Esophagus squamous epithelium (tissue), 5 donors: ENCODE results near the gene DMRTB1. TPM values are rescaled to one million over a fixed set of nuclear protein-coding genes. Genes with fewer than 3 reads are reported as not detected.

Experiments
- DNase-seq: peaks from one replicate; lab custom pipeline; 2025; lab: John Stamatoyannopoulos, UW
- H3K27ac ChIP-seq, 4 donors: fragments of 200-600 bp; sonication (generic); one replicate each; pipeline ENCODE4 v1.5.1; 2016 to 2019; ENCODE audit warnings: mild to moderate bottlenecking in 1 of 4
- H3K27me3 ChIP-seq, 4 donors: fragments of 200-600 bp; sonication (generic); 1 replicate in 3 of 4; 2 replicates in 1 of 4; pipeline versions ENCODE4 v1.5.1 to v1.6.0; 2017 to 2021; ENCODE audit warnings: antibody characterized with exemption in 1 of 4
- H3K36me3 ChIP-seq, 3 donors: fragments of 200-600 bp; sonication (generic); one replicate each; pipeline ENCODE4 v1.5.1; 2016 to 2019
- H3K4me1 ChIP-seq, 3 donors: fragments of 200-600 bp; sonication (generic); one replicate each; pipeline ENCODE4 v1.5.1; 2017 to 2019
- H3K4me3 ChIP-seq, 4 donors: fragments of 200-600 bp; sonication (generic); 1 replicate in 3 of 4; 2 replicates in 1 of 4; pipeline ENCODE4 v1.5.1; 2016 to 2019; ENCODE audit warnings: mild to moderate bottlenecking in 2 of 4, moderate library complexity in 1 of 4
- H3K9me3 ChIP-seq, 3 donors: fragments of 200-600 bp; sonication (generic); one replicate each; pipeline ENCODE4 v1.5.1; 2016 to 2019
- CTCF ChIP-seq, 6 experiments: fragments of 450-650 bp in 4 of 6; fragments of 200-600 bp in 2 of 6; sonication (generic) in 2 of 6; IDR thresholded peaks; one replicate each; pipeline ENCODE4 v1.5.1; 2016 to 2019; ENCODE audit warnings: antibody characterized with exemption in 6 of 6, mild to moderate bottlenecking in 4 of 6, moderate library complexity in 4 of 6
- POLR2A ChIP-seq, 4 donors: fragments of 450-650 bp; IDR thresholded peaks; one replicate each; pipeline ENCODE4 v1.6.1; 2017; ENCODE audit warnings: antibody characterized with exemption in 4 of 4, mild to moderate bottlenecking in 4 of 4, moderate library complexity in 3 of 4
- whole genome bisulfite sequencing, 2 donors: methylation state at CpG; one replicate each; pipeline ENCODE4 v1.1.5; 2018; 5-methylcytosine and 5-hydroxymethylcytosine counted together
- intact Hi-C: fragments of 100-400 bp; cut with DNase I; formaldehyde crosslinking; loops from one replicate; pipeline ENCODE4 v1.15.0; 2022
- total RNA-seq, 4 donors: library from RNA; depleted of rRNA; stranded (reverse); fragments of >200 nt; gene quantifications; one replicate each; pipeline ENCODE4 v1.1.0, GENCODE V29; 2016
- donor health status: DM: yes; HTN: yes; CAD: no.

Gene DMRTB1
- total RNA-seq, 4 donors from 2014 or later = not detected

GRCh38 chr1:53463961-53464899 is 5.0 kb downstream of the DMRTB1 start:
- no peak for TF ChIP-seq CTCF (IDR thresholded peaks at IDR 0.05)
- no peak for TF ChIP-seq POLR2A (IDR thresholded peaks at IDR 0.05)
- no peaks in the 10 kb centered on the region for H3K9me3 ChIP-seq
- H3K36me3 ChIP-seq = no peaks in the 10 kb centered on the region
- no peak overlapping the region for H3K4me3 ChIP-seq
- WGBS, 2 donors = 85 to 88% methylated on average over 6 to 22 of the region's 24 CpGs
- H3K27ac ChIP-seq = no peak overlapping the region
- H3K4me1 ChIP-seq = no peaks in the 10 kb centered on the region
- intact Hi-C loops = no loop called here
- DNase-seq = no peak
- peaks cover 0 to 11% (median 0%) of the 10 kb centered on the region in 4 donors for H3K27me3 ChIP-seq

DNA sequence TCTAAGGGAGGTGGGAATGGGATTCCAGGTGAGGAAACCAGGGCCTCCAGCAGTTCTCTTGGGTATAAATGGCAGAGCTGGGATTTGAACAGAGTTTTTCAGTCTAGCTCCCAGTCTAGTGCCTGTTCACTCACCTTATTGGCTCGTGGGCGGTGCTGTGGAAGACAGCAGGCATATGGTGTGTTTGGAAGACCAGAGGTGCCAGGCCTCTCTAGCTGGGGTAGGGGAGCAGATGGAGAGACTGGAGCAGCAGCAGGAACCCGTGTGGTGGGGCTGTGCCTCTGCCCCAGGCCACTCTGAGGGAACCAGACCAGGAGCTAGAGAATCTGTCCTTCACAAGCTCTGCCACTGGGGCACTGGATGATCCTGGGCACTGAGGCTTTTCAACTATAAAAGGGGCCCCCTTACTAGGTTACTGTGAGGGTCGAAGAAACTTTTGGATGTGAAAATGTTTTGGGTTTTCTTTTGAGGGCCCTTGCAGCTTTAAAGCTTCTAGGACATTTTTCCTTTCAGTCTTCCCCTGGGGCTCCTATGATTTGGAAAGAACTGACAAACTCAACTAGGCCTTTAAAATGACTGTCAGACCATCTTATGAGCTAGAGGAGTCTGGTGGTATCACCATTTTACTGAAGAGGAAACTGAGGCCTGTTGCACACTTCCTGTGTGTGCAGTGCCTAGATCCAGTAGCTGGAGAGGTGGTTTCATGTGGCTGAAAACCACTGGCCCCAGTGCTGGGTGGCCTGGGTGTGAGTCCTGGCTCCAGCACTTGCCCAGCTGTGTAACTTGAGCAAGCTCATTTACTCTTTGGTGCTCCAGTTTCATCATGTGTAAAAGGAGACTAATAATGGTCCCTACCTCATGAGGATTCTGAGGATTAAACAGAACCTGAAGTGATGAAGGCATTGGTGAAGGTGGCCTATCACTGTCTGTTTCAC is 6.1 kb downstream of the DMRTB1 start:
- TF ChIP-seq CTCF (IDR thresholded peaks at IDR 0.05) (no peak), POLR2A (IDR thresholded peaks at IDR 0.05) (no peak)
- no peak for DNase-seq
- no peaks in the 10 kb centered on the region for H3K9me3 ChIP-seq
- H3K4me3 ChIP-seq = no peak overlapping the region
- H3K27me3 ChIP-seq = peaks cover 0 to 11% (median 0%) of the 10 kb centered on the region in 4 donors
- WGBS, 2 donors = 57 to 95% methylated on average over 2 to 3 of the region's 4 CpGs
- peaks cover 0 to 6% (median 0%) of the 10 kb centered on the region in 3 donors for H3K4me1 ChIP-seq
- H3K27ac ChIP-seq = no peak overlapping the region
- no peaks in the 10 kb centered on the region for H3K36me3 ChIP-seq
- intact Hi-C loops = no loop called here

- intact Hi-C loops = no loop called here
- TF ChIP-seq CTCF (IDR thresholded peaks at IDR 0.05) (no peak), POLR2A (IDR thresholded peaks at IDR 0.05) (no peak)
Observed at GRCh38 chr1:53467391-53467790, 8.2 kb downstream of the DMRTB1 start.

DNA sequence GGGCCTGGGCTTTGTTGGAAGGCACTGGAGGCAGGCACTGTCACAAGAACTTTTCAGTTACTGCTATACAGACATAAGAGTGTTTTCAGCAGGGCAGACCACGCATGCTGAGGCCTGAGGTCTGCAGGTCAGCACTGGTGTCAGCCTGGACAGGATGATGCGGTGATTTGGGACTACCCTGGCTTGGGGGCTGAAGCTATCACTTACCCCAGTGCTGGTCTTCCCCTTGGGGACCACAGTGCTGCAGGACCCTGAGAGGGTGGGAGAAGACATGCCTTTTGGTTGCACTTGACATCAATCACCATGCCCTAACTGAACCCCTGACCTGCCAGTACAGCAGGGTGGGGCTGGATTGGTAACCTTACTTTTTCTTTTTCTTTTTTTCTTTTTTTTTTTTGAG is 9.2 kb downstream of the DMRTB1 start:
- intact Hi-C loops = no loop called here
- TF ChIP-seq CTCF (IDR thresholded peaks at IDR 0.05) = no peak
- TF ChIP-seq POLR2A (IDR thresholded peaks at IDR 0.05) = no peak
- H3K27ac ChIP-seq = no peak overlapping the region
- no peak for DNase-seq
- H3K4me3 ChIP-seq = no peak overlapping the region
- H3K4me1 ChIP-seq = peaks cover 0 to 11% (median 0%) of the 10 kb centered on the region in 3 donors
- peaks cover 0 to 1% (median 0%) of the 10 kb centered on the region in 4 donors for H3K27me3 ChIP-seq
- WGBS, 2 donors = 63% methylated on average over 2 of the region's 2 CpGs; no CpG with 5 or more reads in 1 of the 2 donors
- no peaks in the 10 kb centered on the region for H3K9me3 ChIP-seq
- no peaks in the 10 kb centered on the region for H3K36me3 ChIP-seq

More at GRCh38 chr1:53467391-53467790, 8.2 kb downstream of the DMRTB1 start:
- no peaks in the 10 kb centered on the region for H3K36me3 ChIP-seq
- no peak overlapping the region for H3K27ac ChIP-seq
- no peak overlapping the region for H3K4me3 ChIP-seq
- DNase-seq = no peak
- peaks cover 0 to 11% (median 0%) of the 10 kb centered on the region in 3 donors for H3K4me1 ChIP-seq
- H3K27me3 ChIP-seq = peaks cover 0 to 5% (median 0%) of the 10 kb centered on the region in 4 donors
- no peaks in the 10 kb centered on the region for H3K9me3 ChIP-seq
